HCT116 (cell line): ENCODE results near the gene AVPR1B. TPM values are rescaled to one million over a fixed set of nuclear protein-coding genes. Genes with fewer than 3 reads are reported as not detected.

ENCODE experiments used
- ATAC-seq: fragments of 200-7000 bp; cut with Tn5 transposase; 2 replicates; pipeline ENCODE4 v1.9.1; 2020; ENCODE audit warnings: mild to moderate bottlenecking, moderate library complexity
- BruUV-seq: library from RNA; stranded (reverse); fragments of 400-500 nt; replicated peaks from 2 replicates; lab custom pipeline; 2021; lab: Mats Ljungman, UMichigan
- CTCF ChIA-PET: fragments of 300-600 bp; sonication (Branson Sonifier 250); formaldehyde crosslinking; loops from one replicate; lab custom pipeline; 2021; ENCODE audit warnings: antibody characterized with exemption; lab: Charles Lee
- POLR2A ChIA-PET: fragments of 300-600, 350-600 bp; sonication (Branson Sonifier 250); formaldehyde crosslinking; loops from one replicate; lab custom pipeline; 2021; ENCODE audit warnings: antibody characterized with exemption; lab: Charles Lee
- RAD21 ChIA-PET, 2 experiments: fragments of 300-600 bp; sonication (Branson Sonifier 250); formaldehyde crosslinking; loops; one replicate each; lab custom pipeline; 2023; ENCODE audit warnings: low total read pairs in 2 of 2; ENCODE audit not compliant: uncharacterized antibody in 2 of 2, unreplicated experiment in 2 of 2, low non-redundant PET in 1 of 2; lab: Charles Lee
- DNase-seq: peaks from one replicate; pipeline ENCODE4 v3.0.0-alpha.2; 2010; ENCODE audit warnings: low read depth, low spot score
- H2AFZ ChIP-seq: fragments of 200-600 bp; shearing (Covaris generic), sonication (generic); 2 replicates; pipeline ENCODE4 v1.6.1; 2017; ENCODE audit warnings: low read depth, mixed run types, mixed read lengths, antibody characterized with exemption, low read length; ENCODE audit not compliant: poor library complexity, severe bottlenecking
- H3K27ac ChIP-seq: 2 replicates; pipeline ENCODE4 v1.5.1; 2012; ENCODE audit warnings: low read depth, low read length
- H3K27me3 ChIP-seq: fragments of 200-600 bp; sonication (generic); 2 replicates; pipeline ENCODE4 v1.6.1; 2016; ENCODE audit warnings: mixed run types, low read length, mixed read lengths; ENCODE audit not compliant: insufficient read depth
- H3K36me3 ChIP-seq, 2 experiments: fragments of 200-500 bp in 1 of 2; fragments of 200-600 bp in 1 of 2; sonication (Bioruptor generic) in 1 of 2; sonication (generic) in 1 of 2; 2 replicates each; pipeline versions ENCODE4 v1.5.1 to v1.6.1; 2014 to 2016; ENCODE audit warnings: low read length in 2 of 2, inconsistent platforms in 1 of 2, mixed read lengths in 1 of 2, mixed run types in 1 of 2; ENCODE audit not compliant: insufficient read depth in 2 of 2, control insufficient read depth in 1 of 2
- H3K4me1 ChIP-seq, 2 experiments: fragments of 200-600 bp in 1 of 2; sonication (generic) in 1 of 2; 2 replicates each; pipeline versions ENCODE4 v1.5.1 to v1.6.1; 2012 to 2017; ENCODE audit warnings: low read length in 2 of 2, inconsistent platforms in 1 of 2, mild to moderate bottlenecking in 1 of 2, mixed read lengths in 1 of 2, mixed run types in 1 of 2, moderate library complexity in 1 of 2; ENCODE audit not compliant: insufficient read depth in 2 of 2, control insufficient read depth in 1 of 2
- H3K4me2 ChIP-seq: fragments of 200-600 bp; sonication (generic); 2 replicates; pipeline ENCODE4 v1.6.1; 2017; ENCODE audit warnings: mixed run types, low read length, mixed read lengths
- H3K4me3 ChIP-seq, 2 experiments: fragments of 200-600 bp in 1 of 2; sonication (generic) in 1 of 2; replicated peaks in 1 of 2; 2 replicates each; pipeline ENCODE4 v1.5.1; 2011 to 2016; ENCODE audit warnings: low read length in 2 of 2, control low read depth in 1 of 2, low read depth in 1 of 2, mild to moderate bottlenecking in 1 of 2, mixed read lengths in 1 of 2, mixed run types in 1 of 2
- H3K79me2 ChIP-seq: fragments of 200-600 bp; sonication (generic); 2 replicates; pipeline ENCODE4 v1.6.1; 2017; ENCODE audit warnings: mild to moderate bottlenecking, mixed run types, low read length, moderate library complexity, mixed read lengths; ENCODE audit not compliant: insufficient read depth
- H3K9ac ChIP-seq: fragments of 200-600 bp; sonication (generic); 2 replicates; pipeline ENCODE4 v1.6.1; 2016; ENCODE audit warnings: low read length, mixed read lengths
- H3K9me2 ChIP-seq: fragments of 200-600 bp; sonication (generic), shearing (Covaris generic); 2 replicates; pipeline ENCODE4 v1.6.1; 2017; ENCODE audit warnings: mixed run types, mild to moderate bottlenecking, moderate library complexity; ENCODE audit not compliant: insufficient read depth
- H3K9me3 ChIP-seq, 2 experiments: fragments of 200-500 bp in 1 of 2; fragments of 200-600 bp in 1 of 2; sonication (Bioruptor generic) in 1 of 2; sonication (generic) in 1 of 2; 2 replicates each; pipeline ENCODE4 v1.6.1; 2014 to 2017; ENCODE audit warnings: low read length in 2 of 2, mixed read lengths in 2 of 2, inconsistent platforms in 1 of 2, low read depth in 1 of 2, mild to moderate bottlenecking in 1 of 2, mixed run types in 1 of 2, moderate library complexity in 1 of 2; ENCODE audit not compliant: control insufficient read depth in 1 of 2, insufficient read depth in 1 of 2
- H4K20me1 ChIP-seq: fragments of 200-600 bp; sonication (generic), shearing (Covaris generic); 2 replicates; pipeline ENCODE4 v1.6.1; 2017; ENCODE audit warnings: mixed run types, mild to moderate bottlenecking, moderate library complexity; ENCODE audit not compliant: insufficient read depth
- ATF3 ChIP-seq: IDR thresholded peaks from 2 replicates; pipeline ENCODE4 v1.6.1; 2012
- CEBPB ChIP-seq: IDR thresholded peaks from 2 replicates; pipeline ENCODE4 v1.6.1; 2012; ENCODE audit warnings: low read depth
- ELF1 ChIP-seq: IDR thresholded peaks from 2 replicates; pipeline ENCODE4 v1.6.1; 2012; ENCODE audit warnings: low read depth, borderline replicate concordance
- EZH2 ChIP-seq: fragments of 200-600 bp; sonication (generic); IDR thresholded peaks from 2 replicates; pipeline ENCODE4 v1.6.1; 2017; ENCODE audit warnings: antibody characterized with exemption, mixed run types
- JUND ChIP-seq: IDR thresholded peaks from 2 replicates; pipeline ENCODE4 v1.6.1; 2012
- TCF7L2 ChIP-seq: IDR thresholded peaks from 2 replicates; pipeline ENCODE4 v1.7.0; 2011; ENCODE audit warnings: borderline replicate concordance, inconsistent platforms; ENCODE audit not compliant: insufficient read depth, insufficient read length; ENCODE audit errors: extremely low read depth
- ZBTB33 ChIP-seq: IDR thresholded peaks from 2 replicates; pipeline ENCODE4 v1.6.1; 2011; ENCODE audit warnings: mild to moderate bottlenecking, low read length, moderate library complexity; ENCODE audit not compliant: insufficient replicate concordance; ENCODE audit errors: extremely low read depth
- ZFX ChIP-seq: fragments of 450-650 bp; IDR thresholded peaks from 2 replicates; pipeline ENCODE4 v1.6.1; 2017
- intact Hi-C: fragments of 100-400 bp; cut with micrococcal nuclease; formaldehyde crosslinking; loops from 2 replicates; pipeline ENCODE4 v1.10.0; 2022
- total RNA-seq: library from RNA; stranded (reverse); gene quantifications from one replicate; pipeline ENCODE4 v1.2.1, GENCODE V29; 2021; ENCODE audit not compliant: unreplicated experiment

AVPR1B gene
- total RNA-seq, 1 experiment from 2014 or later, result not detected

- Histone ChIP-seq H2AFZ (no peak overlapping the region), H3K4me1 (0 out of 4 replicates have a peak, but pooled peaks cover 0 to 3% of the 10 kb centered on the region in 2 experiments), H4K20me1 (no peaks in the 10 kb centered on the region), H3K9me3 (no peaks in the 10 kb centered on the region), H3K9me2 (no peaks in the 10 kb centered on the region), H3K4me3 (no peak overlapping the region), H3K36me3 (no peaks in the 10 kb centered on the region), H3K27me3 (no peaks in the 10 kb centered on the region), H3K79me2 (no peaks in the 10 kb centered on the region), H3K4me2 (no peak overlapping the region), H3K27ac (no peak overlapping the region), H3K9ac (no peak overlapping the region)
- DNase-seq, result no peak
- ATAC-seq, result no peak
- CTCF ChIA-PET, result no interaction called here
- TF ChIP-seq ATF3, result no peak
- no peak for TF ChIP-seq EZH2
- no peak for TF ChIP-seq ZFX
- no peak for TF ChIP-seq ELF1
- TF ChIP-seq ZBTB33, result no peak
- intact Hi-C loops, result no loop called here
- no TSS peak for BruUV-seq
- POLR2A ChIA-PET, result no interaction called here
- RAD21 ChIA-PET, result no interaction called here
These were observed 33.4 kb downstream of the AVPR1B start for GRCh38 chr1:206083750-206084149.

GRCh38 chr1:206082831-206083695 is 34.1 kb downstream of the AVPR1B start:
- ChIA-PET RAD21 (no interaction called here), POLR2A (no interaction called here)
- no peaks in the 10 kb centered on the region for H3K9me2 ChIP-seq

More at GRCh38 chr1:206082831-206083695, 34.1 kb downstream of the AVPR1B start:
- no peak overlapping the region for H3K4me2 ChIP-seq
- no peaks in the 10 kb centered on the region for H3K36me3 ChIP-seq
- no peak overlapping the region for H3K9ac ChIP-seq
- H3K4me3 ChIP-seq, result no peak overlapping the region
- H3K27me3 ChIP-seq, result no peaks in the 10 kb centered on the region
- H3K79me2 ChIP-seq, result no peaks in the 10 kb centered on the region
- DNase-seq (no peak), ATAC-seq (no peak)
- intact Hi-C loops, result no loop called here
- no TSS peak for BruUV-seq
- CTCF ChIA-PET, result no interaction called here
- no peak for TF ChIP-seq CEBPB
- TF ChIP-seq TCF7L2, result no peak
- TF ChIP-seq ATF3, result no peak
- no peak for TF ChIP-seq JUND
- no peaks in the 10 kb centered on the region for H4K20me1 ChIP-seq
- no peak overlapping the region for H2AFZ ChIP-seq
- H3K9me3 ChIP-seq, result no peaks in the 10 kb centered on the region
- H3K27ac ChIP-seq, result no peak overlapping the region
- H3K4me1 ChIP-seq, result 0 out of 4 replicates have a peak, but pooled peaks cover 0 to 3% of the 10 kb centered on the region in 2 experiments
